Limb (tissue), 2 donors: Measurements from ENCODE around the gene TSGA10IP.

Experiments used
- DNase-seq, 2 donors: peaks; one replicate each; pipeline ENCODE4 v3.0.0-alpha.2; 2016; ENCODE audit errors: extremely low spot score in 2 of 2

TSGA10IP gene

DNA sequence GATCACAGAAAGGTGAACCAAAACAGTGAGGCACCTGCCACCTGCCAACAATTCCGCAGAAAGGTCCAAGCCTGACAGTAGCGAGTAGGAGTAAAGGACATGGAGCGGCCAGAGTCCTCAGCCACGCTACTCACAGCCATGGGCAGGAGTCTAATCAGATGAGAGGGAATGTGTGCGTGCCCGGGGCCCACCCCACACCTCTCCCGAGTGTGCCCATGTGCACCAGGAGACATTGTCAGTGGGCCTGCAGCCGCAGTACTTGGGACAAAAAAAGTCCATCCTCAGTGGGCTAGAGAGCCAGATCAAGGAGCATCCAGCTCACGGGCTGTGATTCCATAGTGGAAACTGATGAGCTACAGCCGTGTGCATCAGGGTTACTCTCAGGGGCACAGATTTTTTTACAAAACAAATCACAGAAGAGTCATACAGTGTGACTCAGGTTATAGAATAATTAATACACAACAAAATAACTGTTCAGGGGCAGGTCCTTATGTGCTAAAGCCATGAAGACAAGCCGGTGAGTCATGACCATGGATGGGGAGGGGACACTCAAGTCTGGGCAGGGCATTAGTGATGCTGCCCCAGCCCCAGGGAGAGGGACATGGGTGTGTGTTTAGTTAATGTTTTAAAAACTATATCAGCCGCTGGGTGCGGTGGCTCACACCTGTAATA lies 28.3 kb downstream of the TSGA10IP start:
- DNase-seq: no peak

DNA sequence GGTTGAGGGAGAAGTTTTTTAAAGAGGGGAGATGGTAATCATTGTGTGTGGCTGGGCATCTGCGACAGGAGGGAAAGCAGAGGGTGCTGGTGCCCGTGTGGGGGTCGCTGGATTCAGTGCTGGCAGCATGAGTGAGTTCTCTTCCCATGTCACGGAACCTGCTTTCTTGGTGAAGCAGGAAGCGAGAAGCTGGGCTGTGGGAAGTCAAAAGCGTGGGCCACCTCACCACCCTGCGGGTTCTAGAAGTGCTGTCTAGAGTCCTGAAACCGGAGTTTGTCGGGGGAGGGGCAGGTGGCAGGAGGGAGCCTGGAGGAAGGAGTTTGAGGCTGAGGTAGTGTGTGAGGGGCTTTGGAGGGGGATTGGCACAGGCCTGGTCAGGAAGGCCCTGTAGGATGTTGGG lies 30.5 kb downstream of the TSGA10IP start:
- DNase-seq: no peak

DNA sequence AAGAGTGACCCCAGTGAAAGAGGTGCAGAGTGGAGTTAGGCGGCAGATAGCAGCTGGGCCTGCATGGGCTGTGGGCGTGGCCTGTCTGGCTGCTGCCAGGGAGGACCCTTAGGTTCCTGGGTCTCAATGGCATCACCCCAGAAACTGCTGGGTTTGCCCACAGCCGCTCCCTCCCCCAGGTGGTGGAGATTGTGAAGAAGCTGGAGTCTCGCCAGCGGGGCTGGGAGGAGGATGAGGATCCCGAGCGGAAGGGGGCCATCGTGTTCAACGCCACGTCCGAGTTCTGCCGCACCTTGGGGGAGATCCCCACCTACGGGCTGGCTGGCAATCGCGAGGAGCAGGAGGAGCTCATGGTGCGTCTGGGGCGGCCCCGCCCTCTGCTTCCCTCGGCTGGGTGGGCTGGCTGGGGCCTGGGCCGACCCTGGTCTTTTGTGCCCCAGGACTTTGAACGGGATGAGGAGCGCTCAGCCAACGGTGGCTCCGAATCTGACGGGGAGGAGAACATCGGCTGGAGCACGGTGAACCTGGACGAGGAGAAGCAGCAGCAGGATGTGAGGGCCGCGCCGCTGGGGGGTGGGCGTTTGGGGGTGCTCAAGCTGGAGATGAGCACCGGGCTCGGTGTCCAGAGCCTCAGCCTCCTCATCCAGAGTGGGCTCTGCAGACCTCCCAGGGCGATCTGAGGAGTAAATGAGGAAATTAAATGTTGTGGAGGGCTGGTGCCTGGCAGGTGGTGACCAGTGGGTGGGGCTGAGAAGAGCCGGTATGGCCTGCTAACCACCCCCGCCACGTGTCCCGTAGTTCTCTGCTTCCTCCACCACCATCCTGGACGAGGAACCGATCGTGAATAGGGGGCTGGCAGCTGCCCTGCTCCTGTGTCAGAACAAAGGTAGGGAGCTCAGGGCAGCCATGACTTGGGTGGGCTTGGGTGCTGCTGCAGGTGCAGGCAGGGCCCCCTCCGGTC lies 31.2 kb downstream of the TSGA10IP start:
- no peak for DNase-seq

DNA sequence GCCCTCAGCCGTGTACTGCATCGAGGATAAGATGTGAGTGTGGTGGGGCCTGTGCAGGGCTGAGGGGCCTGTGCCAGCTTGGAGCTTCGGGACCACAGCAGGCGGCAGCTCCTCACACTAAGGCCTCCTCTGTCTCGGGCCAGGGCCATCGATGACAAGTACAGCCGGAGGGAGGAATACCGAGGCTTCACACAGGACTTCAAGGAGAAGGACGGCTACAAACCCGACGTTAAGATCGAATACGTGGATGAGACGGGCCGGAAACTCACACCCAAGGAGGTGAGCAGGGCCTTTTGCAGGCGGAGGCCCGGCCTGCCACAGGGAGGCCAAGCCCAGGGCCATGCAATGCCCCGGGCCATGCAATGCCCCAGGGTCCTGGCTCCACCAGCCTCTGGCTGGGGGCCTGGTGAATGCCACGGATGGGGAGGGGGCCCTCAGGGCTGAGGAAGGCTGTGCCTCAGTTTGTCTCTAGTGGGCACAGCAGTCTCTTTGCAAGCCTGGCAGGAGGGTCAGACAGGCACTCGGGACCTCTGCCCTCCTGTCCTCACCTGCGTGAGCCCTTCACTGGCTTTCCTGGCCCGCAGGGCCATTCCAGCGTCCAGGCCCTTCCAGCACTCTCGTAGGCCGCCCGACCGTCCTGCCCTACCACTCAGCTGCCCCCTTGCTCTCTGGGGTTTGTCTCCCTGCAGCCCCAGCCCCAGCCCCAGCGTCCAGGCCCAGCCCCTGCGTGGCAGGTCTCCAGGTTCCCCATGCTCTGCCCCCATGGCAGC lies 32.5 kb downstream of the TSGA10IP start:
- no peak for DNase-seq

DNA sequence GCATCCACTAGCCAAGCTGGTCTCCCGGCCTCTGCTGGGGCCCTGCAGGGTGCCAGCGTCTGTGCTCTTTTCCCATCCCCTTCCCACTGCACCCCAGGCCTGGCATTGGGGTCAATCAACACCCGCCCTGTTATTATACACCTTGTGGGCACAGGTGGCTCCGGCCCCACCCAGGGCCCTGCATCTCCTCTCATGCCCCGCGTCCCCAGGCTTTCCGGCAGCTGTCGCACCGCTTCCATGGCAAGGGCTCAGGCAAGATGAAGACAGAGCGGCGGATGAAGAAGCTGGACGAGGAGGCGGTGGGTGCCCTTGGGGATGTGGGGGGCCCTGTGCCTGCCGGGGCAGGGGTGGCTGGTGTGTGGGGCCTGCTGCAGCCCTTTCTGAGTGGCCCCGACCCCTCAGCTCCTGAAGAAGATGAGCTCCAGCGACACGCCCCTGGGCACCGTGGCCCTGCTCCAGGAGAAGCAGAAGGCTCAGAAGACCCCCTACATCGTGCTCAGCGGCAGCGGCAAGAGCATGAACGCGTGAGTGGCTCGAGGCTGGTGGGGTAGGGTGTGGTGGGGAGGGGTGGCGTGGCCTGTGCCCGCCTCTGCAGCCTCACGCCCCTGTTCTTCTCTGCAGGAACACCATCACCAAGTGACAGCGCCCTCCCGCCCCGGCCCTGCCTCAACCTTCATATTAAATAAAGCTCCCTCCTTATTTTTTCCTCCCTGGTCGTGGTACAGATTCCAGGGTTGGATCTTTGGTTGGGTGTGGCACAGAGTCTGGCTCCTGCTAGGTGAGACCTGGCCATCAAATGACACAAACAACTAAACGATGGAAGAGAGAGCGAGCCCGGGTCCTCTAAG lies 33.3 kb downstream of the TSGA10IP start:
- DNase-seq: no peak

- DNase-seq: no peak
These were observed 34.0 kb downstream of the TSGA10IP start for GRCh38 chr11:65979261-65979759.

DNA sequence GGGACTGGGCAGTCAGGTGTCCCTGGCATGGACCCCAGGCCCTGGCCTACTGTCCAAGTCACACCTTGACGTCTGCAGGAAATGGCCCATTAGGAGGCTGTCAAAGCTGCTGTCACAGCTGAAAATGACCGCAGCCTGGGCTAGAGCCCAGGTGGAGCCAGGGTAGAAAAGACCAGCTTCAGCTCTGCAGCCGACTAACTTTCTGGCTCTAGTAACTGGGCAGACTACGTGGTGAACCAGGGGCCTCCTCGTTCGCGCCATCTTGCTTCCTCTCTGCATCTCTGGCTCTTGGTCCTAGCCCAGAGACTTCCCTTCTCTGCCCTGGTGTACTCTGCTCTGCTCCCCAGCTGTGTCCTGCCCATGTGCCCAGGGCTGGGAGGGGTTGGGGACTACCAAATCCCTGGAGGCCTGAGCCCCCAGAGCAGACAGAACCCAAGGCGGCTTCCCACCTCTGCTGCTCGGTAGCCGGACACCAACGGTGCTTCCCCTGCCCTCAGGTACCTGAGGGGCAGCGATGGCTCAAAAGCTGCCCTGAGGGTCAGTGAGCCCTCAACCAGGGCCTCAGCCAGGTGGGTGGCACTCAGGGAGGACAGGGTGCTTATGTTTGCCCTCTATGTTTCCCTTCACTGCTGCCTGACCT lies 35.9 kb downstream of the TSGA10IP start:
- DNase-seq: no peak

DNA sequence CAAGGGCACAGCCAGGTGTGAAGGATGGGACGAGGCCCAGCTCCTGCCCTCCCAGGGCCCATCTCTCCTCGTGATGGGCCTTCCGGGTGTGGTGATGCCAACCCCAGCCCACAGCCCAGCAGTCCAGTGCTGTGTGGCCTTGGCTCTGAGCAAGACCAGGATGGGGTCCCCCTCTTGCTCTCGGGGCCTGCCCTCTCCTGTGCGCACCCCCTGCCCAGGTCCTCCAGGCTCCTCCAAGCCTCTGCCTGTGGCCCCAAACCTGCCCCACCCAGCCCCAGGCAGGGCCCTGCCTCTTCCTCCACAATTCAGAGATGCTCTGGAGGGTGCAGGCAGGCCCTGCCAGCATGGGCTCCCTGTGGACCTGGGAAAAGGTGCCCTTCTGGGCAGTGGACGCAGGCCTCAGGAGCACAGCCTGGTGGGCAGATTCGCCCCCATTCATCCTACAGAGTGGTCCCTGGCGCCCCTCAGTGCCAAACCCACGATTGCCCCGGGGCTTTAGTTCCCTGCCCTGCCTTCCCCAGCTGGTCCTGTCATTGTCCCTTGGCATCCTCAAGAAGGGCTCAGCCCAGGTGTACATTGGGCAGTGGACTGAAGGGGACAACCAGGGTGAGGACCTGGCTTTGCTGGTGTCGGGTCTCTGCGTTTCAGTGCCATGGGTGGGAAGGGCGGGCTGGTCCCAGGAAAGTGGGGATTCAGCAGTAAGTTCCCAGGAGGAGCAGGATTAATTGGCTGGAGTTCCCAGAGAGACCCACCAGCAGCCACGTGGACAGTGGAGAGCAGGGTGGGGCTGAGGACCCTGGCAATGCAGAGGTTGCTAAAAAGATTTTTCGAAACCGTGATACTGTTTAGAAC lies 36.9 kb downstream of the TSGA10IP start:
- no peak for DNase-seq

DNA sequence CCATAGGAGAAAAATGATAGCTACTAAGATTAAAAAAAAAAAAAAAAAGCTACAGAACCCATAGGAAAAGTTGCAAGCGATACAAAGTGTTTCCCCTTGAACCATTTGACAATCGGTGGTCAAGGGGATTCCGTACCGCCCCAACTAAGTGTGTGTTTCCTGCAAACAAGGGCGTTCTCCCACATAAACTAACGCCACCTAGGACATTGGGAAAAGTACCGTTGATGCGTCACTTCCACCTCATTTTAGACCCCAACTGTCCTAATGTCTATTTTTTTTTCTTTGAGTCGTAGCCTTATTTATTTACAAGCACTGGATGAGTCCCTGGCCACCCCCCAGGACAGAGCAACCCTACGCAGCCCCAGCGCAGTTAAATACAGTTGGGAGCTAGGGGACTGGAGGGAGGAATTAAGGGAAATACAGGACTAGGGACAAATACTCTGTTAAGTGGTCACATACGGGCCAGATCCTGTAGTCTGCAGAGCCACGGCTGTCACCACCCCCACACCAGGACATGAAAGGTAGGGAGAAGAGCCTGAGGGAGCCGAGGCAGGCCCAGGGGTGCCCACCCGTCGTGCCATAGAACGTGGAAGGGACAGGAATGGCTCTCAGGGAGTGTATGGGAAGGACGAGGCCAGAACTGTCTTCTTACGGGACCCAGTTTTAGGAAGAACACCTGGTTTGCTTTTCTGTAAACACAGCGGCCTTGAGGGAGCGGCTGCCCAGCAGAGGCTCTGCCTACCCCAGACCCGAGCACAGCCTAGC lies 37.7 kb downstream of the TSGA10IP start:
- no peak for DNase-seq

DNA sequence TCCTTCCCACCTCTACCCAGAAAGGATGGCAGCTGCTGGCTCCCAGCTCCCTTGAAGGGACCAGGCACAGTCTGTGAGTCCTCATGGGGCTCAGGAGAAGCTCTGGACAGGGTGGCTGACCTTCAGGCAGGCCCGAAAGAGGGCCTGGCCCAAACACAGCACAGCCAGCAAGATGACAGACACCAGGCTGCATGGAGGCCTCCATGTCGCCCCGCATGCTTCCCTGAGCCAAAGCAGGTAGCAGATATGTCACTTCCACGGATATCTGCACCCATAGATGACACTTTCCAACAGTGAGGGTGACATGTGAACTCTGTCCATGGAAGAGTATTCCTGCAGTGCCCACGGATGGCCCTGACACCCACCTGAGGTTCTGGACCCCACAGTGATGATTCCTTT lies 38.3 kb downstream of the TSGA10IP start:
- DNase-seq: no peak

DNA sequence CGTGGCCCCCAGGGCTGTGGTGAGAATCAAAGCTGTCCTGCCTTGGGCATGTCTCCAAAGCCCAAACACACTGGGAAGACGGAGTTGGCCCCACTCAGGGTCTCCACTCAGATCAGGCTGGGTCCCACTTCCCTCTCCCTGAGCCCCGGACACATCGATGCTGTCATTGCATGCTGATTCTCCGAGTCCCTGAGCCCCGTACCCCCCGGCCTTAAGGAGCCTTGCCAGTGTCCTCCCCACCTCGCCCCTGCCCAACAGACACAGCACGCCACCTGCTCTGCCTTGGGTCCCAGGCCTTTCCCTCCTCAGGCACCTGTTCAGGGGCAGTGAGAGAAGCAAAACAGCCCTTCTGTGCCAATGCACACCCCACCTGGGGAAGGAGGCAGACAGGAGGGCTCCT lies 42.1 kb downstream of the TSGA10IP start:
- DNase-seq: no peak

DNA sequence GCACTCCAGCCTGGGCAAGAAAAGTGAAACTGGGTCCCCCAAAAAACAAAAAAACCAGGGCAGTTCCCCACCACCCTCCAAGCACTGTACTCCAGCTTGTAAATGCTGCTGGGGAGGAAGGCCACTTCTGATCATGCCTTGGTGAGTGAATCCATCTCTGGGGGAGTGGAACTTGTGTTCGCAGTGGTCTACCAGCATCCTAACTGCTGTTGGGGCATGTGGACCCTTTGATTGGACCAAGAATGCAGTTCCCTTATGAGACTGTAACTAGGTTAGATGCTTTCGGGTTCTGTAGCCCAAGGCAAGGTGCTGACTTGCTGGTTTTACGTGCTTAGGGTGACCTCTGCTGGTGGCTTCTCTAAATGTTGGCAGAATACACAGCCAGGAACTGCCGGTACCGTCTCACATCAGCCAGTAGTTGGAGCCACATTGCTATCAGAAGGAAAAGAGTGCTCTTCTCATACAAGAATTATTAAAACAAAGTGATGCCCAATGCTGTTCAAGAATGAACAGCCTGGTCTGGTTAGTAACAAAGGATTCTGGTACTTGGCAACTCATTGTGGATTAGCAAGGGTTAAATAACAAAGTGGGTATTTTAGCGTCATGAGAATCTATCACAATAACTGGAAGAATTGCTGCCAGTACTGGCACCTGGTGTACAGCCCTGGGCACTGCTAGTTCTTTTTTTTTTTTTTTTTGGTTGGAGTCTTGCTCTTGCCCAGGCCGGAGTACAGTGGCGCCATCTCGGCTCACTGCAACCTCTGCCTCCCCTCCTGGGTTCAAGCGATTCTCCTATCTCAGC lies 43.7 kb downstream of the TSGA10IP start:
- DNase-seq: peak; percentile 92 to 94

DNA sequence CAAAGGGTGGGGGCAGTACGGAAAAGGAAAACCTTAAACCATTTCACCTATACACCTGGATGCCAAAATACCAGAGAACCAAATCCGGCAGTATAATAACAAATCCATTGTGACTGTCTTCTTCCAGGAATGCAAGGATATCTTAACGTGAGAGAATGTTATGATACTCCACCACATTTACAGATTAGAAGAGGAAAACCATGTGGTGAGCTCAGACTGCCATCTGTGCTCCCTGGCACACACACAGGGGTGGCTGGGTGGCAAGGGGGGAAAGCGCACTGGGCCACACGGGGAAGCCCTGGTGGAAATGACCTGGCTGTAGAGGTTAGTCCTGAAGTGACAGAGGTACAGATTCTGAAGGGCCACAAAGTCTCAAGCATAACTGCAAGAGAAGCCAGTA lies 46.8 kb downstream of the TSGA10IP start:
- no peak for DNase-seq

DNA sequence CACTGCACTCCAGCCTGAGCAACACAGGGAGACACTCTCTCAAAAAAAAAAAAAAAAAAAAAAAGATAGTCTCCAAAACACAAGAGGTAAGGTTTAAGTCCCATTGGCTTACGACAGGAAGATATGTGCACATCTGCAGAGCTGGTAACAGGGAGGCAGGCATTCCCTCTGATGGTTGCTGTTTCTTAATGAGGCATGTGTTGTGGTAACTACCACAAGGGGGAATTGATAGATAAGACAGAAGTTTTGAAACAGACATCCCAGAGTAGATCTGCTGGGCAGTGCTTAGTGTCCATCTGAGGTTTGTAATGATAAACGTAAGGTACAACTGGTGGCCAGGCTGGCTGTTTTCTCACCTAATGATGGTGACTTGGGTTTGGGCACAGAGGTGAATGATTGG lies 52.0 kb downstream of the TSGA10IP start:
- DNase-seq: no peak

- peak; percentile 95 to 98 for DNase-seq
These were observed 56.8 kb downstream of the TSGA10IP start, which contains the start of the genes BANF1 and EIF1AD for GRCh38 chr11:66001942-66002647. TSS of gene BANF1 (plus strand) at chr11:66002503. CDS start at chr11:66003251, 748 bp downstream. TSS of gene EIF1AD (minus strand) at chr11:66002157. CDS start at chr11:66000389, 1,768 bp downstream.

DNA sequence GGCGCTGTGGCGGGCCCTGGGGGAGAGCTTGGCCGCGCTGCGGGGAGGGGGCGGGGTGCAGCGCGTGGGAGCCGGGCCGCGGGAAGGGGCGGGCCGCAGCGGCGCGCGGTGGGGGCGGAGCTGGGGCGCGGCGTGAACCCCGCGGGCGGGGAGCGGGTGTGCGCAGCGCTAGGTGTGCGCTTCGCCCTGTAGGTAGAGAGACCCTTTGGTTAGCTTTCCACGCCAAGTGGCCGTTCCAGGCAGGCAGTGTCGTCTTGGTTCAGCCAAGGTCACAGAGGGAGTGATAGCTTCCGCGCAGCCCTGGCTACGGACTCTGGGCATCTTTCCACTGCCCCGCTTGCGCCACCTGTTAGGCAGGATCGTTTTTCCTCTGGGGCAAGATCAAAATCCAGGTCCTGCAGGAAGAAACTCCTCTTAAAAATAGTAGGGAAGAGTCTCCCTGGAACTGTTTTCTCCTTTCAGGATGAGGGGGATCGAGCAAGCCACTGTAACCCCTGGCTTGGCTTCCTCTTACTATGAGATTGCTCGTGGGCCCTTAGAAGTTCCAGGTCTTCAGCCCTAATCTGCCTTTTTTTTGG lies 57.5 kb downstream of the TSGA10IP start:
- peak in 1 of 2 donors; percentile 26 for DNase-seq

DNA sequence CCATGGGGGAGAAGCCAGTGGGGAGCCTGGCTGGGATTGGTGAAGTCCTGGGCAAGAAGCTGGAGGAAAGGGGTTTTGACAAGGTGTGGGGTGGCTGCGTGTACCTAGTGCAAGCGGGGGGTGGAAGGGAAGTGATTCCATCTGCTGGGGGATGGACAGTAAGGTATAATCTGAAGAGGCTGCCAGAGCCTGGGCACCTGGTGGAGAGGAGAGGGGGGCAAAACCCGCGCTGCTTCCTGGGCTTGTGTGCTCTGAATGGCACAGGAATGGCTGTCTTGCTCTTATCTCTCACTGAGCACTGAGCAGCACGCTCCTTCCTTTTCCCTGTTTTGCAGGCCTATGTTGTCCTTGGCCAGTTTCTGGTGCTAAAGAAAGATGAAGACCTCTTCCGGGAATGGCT lies 58.0 kb downstream of the TSGA10IP start:
- DNase-seq: no peak
